Colonic mucosa (tissue), 4 donors: ENCODE data around the gene ZNF407. TPM values are rescaled to one million over a fixed set of nuclear protein-coding genes. Genes with fewer than 3 reads are reported as not detected.

ENCODE experiments used
- DNase-seq: peaks from one replicate; pipeline ENCODE4 v3.0.0-alpha.2; 2020
- H3K27ac ChIP-seq: fragments of 200-600 bp; one replicate; pipeline ENCODE4 v1.8.0; 2021
- H3K27me3 ChIP-seq: fragments of 200-600 bp; one replicate; pipeline ENCODE4 v1.8.0; 2021
- H3K36me3 ChIP-seq: fragments of 200-600 bp; one replicate; pipeline ENCODE4 v1.8.0; 2021
- H3K4me1 ChIP-seq: fragments of 200-600 bp; one replicate; pipeline ENCODE4 v1.8.0; 2021; ENCODE audit warnings: mild to moderate bottlenecking
- H3K4me3 ChIP-seq: fragments of 200-600 bp; one replicate; pipeline ENCODE4 v1.8.0; 2021
- H3K9ac ChIP-seq, 2 donors: one replicate each; pipeline ENCODE4 v1.7.0; 2013; ENCODE audit warnings: control low read depth in 2 of 2, low read depth in 2 of 2, low read length in 2 of 2
- H3K9me3 ChIP-seq: fragments of 200-600 bp; one replicate; pipeline ENCODE4 v1.8.0; 2021
- intact Hi-C: fragments of 100-400 bp; cut with DNase I; formaldehyde crosslinking; loops from one replicate; pipeline ENCODE4 v1.14.1; 2022
- total RNA-seq, 2 donors: library from RNA; stranded (reverse); fragmentation: NEBNext Ultra II Directional in 1 of 2; extraction: Animal tissue kit (Norgen Biotek cat#: 25700) in 1 of 2; gene quantifications; one replicate each; pipeline ENCODE4 v1.2.1, GENCODE V29; 2021
- TF ChIP-seq, protein P1 (sequence below): fragments of 200-600 bp; IDR thresholded peaks from one replicate; pipeline ENCODE4 v1.8.0; 2022; ENCODE audit warnings: antibody characterized with exemption, mild to moderate bottlenecking
- donor health status: healthy.
- donor health status: DM: no; HTN: no; CAD: no.
- donor health status: DM: no; HTN: no; CAD: no.

ZNF407 gene
- total RNA-seq, 2 donors from 2014 or later: 8.1 to 13.1 TPM

- TF ChIP-seq, protein P1, sequence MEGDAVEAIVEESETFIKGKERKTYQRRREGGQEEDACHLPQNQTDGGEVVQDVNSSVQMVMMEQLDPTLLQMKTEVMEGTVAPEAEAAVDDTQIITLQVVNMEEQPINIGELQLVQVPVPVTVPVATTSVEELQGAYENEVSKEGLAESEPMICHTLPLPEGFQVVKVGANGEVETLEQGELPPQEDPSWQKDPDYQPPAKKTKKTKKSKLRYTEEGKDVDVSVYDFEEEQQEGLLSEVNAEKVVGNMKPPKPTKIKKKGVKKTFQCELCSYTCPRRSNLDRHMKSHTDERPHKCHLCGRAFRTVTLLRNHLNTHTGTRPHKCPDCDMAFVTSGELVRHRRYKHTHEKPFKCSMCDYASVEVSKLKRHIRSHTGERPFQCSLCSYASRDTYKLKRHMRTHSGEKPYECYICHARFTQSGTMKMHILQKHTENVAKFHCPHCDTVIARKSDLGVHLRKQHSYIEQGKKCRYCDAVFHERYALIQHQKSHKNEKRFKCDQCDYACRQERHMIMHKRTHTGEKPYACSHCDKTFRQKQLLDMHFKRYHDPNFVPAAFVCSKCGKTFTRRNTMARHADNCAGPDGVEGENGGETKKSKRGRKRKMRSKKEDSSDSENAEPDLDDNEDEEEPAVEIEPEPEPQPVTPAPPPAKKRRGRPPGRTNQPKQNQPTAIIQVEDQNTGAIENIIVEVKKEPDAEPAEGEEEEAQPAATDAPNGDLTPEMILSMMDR: no peak
- no peaks in the 10 kb centered on the region for H3K9me3 ChIP-seq
- H3K4me1 ChIP-seq: no peaks in the 10 kb centered on the region
- H3K36me3 ChIP-seq: no peaks in the 10 kb centered on the region
- no peaks in the 10 kb centered on the region for H3K27me3 ChIP-seq
- DNase-seq: no peak
- intact Hi-C loops: no loop called here
- no peak overlapping the region for H3K27ac ChIP-seq
- no peak overlapping the region for H3K9ac ChIP-seq
- no peak overlapping the region for H3K4me3 ChIP-seq
These were observed 22.8 kb upstream of the ZNF407 start for GRCh38 chr18:74574916-74575315.

DNA sequence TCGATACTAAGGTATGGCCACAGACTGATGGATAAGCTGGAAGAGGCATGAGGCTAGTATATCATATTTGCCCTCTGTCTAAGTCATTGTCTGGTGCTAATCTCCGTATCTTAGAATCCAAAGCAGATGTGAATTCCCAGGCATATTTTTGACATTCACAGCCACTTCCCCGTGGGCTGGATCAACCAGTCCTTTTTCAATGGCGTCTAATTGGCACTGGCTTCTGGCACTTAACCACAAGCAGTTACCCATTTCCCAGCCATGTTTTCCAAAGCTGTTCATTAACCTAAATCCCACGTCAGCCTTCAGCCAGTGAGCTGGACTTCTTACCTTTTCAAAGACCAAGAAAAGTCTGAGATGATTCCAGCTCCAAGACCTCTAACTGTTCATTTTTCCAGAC, 20.7 kb upstream of the ZNF407 start:
- no peak for DNase-seq
- TF ChIP-seq, protein P1: no peak
- H3K36me3 ChIP-seq: no peaks in the 10 kb centered on the region
- H3K9me3 ChIP-seq: no peaks in the 10 kb centered on the region
- no peak overlapping the region for H3K4me3 ChIP-seq
- intact Hi-C loops: no loop called here
- H3K9ac ChIP-seq: no peak overlapping the region
- H3K27me3 ChIP-seq: no peaks in the 10 kb centered on the region
- H3K27ac ChIP-seq: no peak overlapping the region
- H3K4me1 ChIP-seq: no peaks in the 10 kb centered on the region

- Histone ChIP-seq H3K27ac (no peak overlapping the region), H3K4me1 (no peaks in the 10 kb centered on the region), H3K4me3 (no peak overlapping the region), H3K27me3 (no peaks in the 10 kb centered on the region), H3K36me3 (no peaks in the 10 kb centered on the region), H3K9me3 (no peaks in the 10 kb centered on the region), H3K9ac (no peak overlapping the region)
- intact Hi-C loops: no loop called here
- TF ChIP-seq, protein P1: no peak
- DNase-seq: no peak
These were observed 18.1 kb upstream of the ZNF407 start for GRCh38 chr18:74579496-74580065.

GRCh38 chr18:74582642-74583041, 15.0 kb upstream of the ZNF407 start:
- H3K4me1 ChIP-seq: no peaks in the 10 kb centered on the region
- TF ChIP-seq, protein P1: no peak
- no peak overlapping the region for H3K4me3 ChIP-seq
- intact Hi-C loops: no loop called here
- no peaks in the 10 kb centered on the region for H3K27me3 ChIP-seq
- DNase-seq: no peak
- H3K9me3 ChIP-seq: no peaks in the 10 kb centered on the region
- no peak overlapping the region for H3K27ac ChIP-seq
- no peaks in the 10 kb centered on the region for H3K36me3 ChIP-seq
- H3K9ac ChIP-seq: no peak overlapping the region

GRCh38 chr18:74587441-74587840, 10.2 kb upstream of the ZNF407 start:
- Histone ChIP-seq H3K9ac (no peak overlapping the region), H3K9me3 (no peaks in the 10 kb centered on the region), H3K27me3 (no peaks in the 10 kb centered on the region), H3K4me3 (no peak overlapping the region), H3K27ac (no peak overlapping the region), H3K36me3 (no peaks in the 10 kb centered on the region), H3K4me1 (no peaks in the 10 kb centered on the region)
- no peak for DNase-seq
- TF ChIP-seq, protein P1: no peak
- intact Hi-C loops: no loop called here
